Lung (tissue), 12 donors: ENCODE data around the gene BAHCC1. TPM values are rescaled to one million over a fixed set of nuclear protein-coding genes. Genes with fewer than 3 reads are reported as not detected.

Experiments used
- ATAC-seq: fragments of 200-7000 bp; cut with Tn5 transposase; one replicate; pipeline ENCODE4 v1.9.1; 2020; ENCODE audit warnings: moderate number of reproducible peaks; ENCODE audit not compliant: insufficient read depth, low FRiP score
- DNase-seq, 3 donors: peaks; one replicate each; pipeline ENCODE4 v3.0.0-alpha.2; 2013 to 2017
- H3K27ac ChIP-seq, 2 donors: one replicate each; pipeline ENCODE4 v1.5.1; 2013; ENCODE audit warnings: mild to moderate bottlenecking in 2 of 2, moderate library complexity in 2 of 2, control low read depth in 1 of 2, inconsistent platforms in 1 of 2, low read depth in 1 of 2, low read length in 1 of 2
- H3K27me3 ChIP-seq, 3 donors: one replicate each; pipeline ENCODE4 v1.5.1; 2013; ENCODE audit warnings: low read length in 2 of 3; ENCODE audit not compliant: control insufficient read depth in 3 of 3, insufficient read depth in 3 of 3
- H3K36me3 ChIP-seq, 4 donors: one replicate each; pipeline ENCODE4 v1.5.1; 2013; ENCODE audit warnings: low read length in 4 of 4, mild to moderate bottlenecking in 1 of 4, moderate library complexity in 1 of 4; ENCODE audit not compliant: control insufficient read depth in 4 of 4, insufficient read depth in 4 of 4
- H3K4me1 ChIP-seq, 5 donors: one replicate each; pipeline ENCODE4 v1.5.1; 2013; ENCODE audit warnings: low read length in 5 of 5, mild to moderate bottlenecking in 2 of 5, moderate library complexity in 1 of 5; ENCODE audit not compliant: control insufficient read depth in 5 of 5, insufficient read depth in 5 of 5
- H3K4me3 ChIP-seq: one replicate; pipeline ENCODE4 v1.5.1; 2013; ENCODE audit warnings: mild to moderate bottlenecking, control low read depth, moderate library complexity
- H3K9ac ChIP-seq, 2 donors: one replicate each; pipeline ENCODE4 v1.5.1; 2013; ENCODE audit warnings: low read length in 2 of 2, control low read depth in 1 of 2; ENCODE audit not compliant: insufficient read depth in 1 of 2
- H3K9me3 ChIP-seq, 4 donors: one replicate each; pipeline ENCODE4 v1.5.1; 2013; ENCODE audit warnings: low read length in 3 of 4, mild to moderate bottlenecking in 1 of 4, moderate library complexity in 1 of 4; ENCODE audit not compliant: control insufficient read depth in 4 of 4, insufficient read depth in 3 of 4
- WGBS, 2 donors: extraction: QIAGEN DNeasy Blood & Tissue Kit; methylation state at CpG; one replicate each; pipeline ENCODE4 v1.1.7; 2013; 5-methylcytosine and 5-hydroxymethylcytosine counted together
- polyA plus RNA-seq, 2 donors: library from polyadenylated mRNA; stranded (reverse); fragments of 200-250 nt; gene quantifications; one replicate each; pipeline ENCODE4 v1.2.1, GENCODE V29; 2013
- total RNA-seq, 2 donors: library from RNA; depleted of rRNA in 1 of 2; stranded (reverse); fragments of >200 nt in 1 of 2; gene quantifications; one replicate each; pipeline ENCODE4 v1.2.1, GENCODE V29; 2014 to 2021
- TF ChIP-seq, protein P1 (sequence below): IDR thresholded peaks from 2 replicates; pipeline ENCODE4 v1.5.1; 2012; ENCODE audit warnings: mild to moderate bottlenecking; ENCODE audit errors: control extremely low read depth, extremely low read depth
- donor health status: control.
- donor health status: control.
- donor health status: Bipolar disorder and iron deficiency.
- donor health status: healthy.
- donor health status: DM: yes; HTN: yes; CAD: no.

Gene BAHCC1
- total and polyA plus RNA-seq, 4 donors = 7.6 to 24.9 (median 17.5) TPM

DNA sequence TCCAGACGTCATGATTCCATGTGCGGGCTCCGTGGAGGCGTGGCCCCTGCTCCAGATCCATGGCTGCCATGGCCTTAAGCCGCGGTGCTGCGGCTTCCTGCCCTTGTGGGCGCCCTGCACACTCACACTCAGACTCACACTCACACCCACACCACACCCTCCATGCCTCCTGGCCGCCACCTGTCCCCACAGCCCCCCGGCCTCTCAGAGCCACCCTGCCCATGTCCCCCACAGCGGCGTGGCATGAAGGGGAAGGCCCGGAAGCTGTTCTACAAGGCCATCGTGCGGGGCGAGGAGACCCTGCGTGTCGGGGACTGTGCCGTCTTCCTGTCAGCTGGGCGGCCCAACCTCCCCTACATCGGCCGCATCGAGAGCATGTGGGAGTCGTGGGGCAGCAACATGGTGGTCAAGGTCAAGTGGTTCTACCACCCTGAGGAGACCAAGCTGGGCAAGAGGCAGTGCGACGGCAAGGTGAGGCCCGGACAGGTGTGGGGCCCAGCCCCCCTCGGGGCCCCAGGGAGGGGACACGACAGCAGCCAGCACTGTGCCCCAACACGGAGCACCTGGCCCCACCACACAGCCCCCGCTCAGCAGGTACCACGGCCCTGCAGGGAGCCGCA is 67.4 kb downstream of the BAHCC1 start:
- H3K27ac ChIP-seq = no peak overlapping the region
- peaks cover 0 to 13% (median 0%) of the 10 kb centered on the region in 5 donors for H3K4me1 ChIP-seq
- WGBS, 2 donors = 94 to 96% methylated on average over 33 of the region's 33 CpGs
- H3K36me3 ChIP-seq = peaks cover 0 to 41% (median 4%) of the 10 kb centered on the region in 4 donors
- DNase-seq = no peak
- H3K4me3 ChIP-seq = no peak overlapping the region
- H3K9me3 ChIP-seq = no peaks in the 10 kb centered on the region
- TF ChIP-seq, protein P1, sequence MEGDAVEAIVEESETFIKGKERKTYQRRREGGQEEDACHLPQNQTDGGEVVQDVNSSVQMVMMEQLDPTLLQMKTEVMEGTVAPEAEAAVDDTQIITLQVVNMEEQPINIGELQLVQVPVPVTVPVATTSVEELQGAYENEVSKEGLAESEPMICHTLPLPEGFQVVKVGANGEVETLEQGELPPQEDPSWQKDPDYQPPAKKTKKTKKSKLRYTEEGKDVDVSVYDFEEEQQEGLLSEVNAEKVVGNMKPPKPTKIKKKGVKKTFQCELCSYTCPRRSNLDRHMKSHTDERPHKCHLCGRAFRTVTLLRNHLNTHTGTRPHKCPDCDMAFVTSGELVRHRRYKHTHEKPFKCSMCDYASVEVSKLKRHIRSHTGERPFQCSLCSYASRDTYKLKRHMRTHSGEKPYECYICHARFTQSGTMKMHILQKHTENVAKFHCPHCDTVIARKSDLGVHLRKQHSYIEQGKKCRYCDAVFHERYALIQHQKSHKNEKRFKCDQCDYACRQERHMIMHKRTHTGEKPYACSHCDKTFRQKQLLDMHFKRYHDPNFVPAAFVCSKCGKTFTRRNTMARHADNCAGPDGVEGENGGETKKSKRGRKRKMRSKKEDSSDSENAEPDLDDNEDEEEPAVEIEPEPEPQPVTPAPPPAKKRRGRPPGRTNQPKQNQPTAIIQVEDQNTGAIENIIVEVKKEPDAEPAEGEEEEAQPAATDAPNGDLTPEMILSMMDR = no peak
- no peak overlapping the region for H3K9ac ChIP-seq
- no peak for ATAC-seq
- no peaks in the 10 kb centered on the region for H3K27me3 ChIP-seq

DNA sequence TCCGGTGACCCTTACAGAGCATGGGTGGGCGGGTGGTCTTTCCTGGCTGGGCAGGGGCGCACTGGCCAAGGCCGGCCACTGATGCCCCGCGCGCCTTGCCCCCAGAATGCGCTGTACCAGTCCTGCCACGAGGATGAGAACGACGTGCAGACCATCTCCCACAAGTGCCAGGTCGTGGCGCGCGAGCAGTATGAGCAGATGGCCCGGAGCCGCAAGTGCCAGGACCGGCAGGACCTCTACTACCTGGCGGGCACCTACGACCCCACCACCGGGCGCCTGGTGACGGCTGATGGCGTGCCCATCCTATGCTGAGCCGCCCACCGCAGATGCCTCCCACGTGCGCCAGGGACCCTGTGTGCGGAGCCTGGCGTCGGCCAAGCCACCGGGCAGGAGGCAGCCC is 68.2 kb downstream of the BAHCC1 start:
- WGBS, 2 donors = 96 to 97% methylated on average over 32 of the region's 32 CpGs
- TF ChIP-seq, protein P1 = no peak
- H3K36me3 ChIP-seq = peaks cover 0 to 41% (median 4%) of the 10 kb centered on the region in 4 donors
- DNase-seq = no peak
- H3K9ac ChIP-seq = no peak overlapping the region
- no peaks in the 10 kb centered on the region for H3K9me3 ChIP-seq
- no peak overlapping the region for H3K27ac ChIP-seq
- no peaks in the 10 kb centered on the region for H3K27me3 ChIP-seq
- no peak for ATAC-seq
- no peak overlapping the region for H3K4me3 ChIP-seq
- peaks cover 0 to 20% (median 0%) of the 10 kb centered on the region in 5 donors for H3K4me1 ChIP-seq

DNA sequence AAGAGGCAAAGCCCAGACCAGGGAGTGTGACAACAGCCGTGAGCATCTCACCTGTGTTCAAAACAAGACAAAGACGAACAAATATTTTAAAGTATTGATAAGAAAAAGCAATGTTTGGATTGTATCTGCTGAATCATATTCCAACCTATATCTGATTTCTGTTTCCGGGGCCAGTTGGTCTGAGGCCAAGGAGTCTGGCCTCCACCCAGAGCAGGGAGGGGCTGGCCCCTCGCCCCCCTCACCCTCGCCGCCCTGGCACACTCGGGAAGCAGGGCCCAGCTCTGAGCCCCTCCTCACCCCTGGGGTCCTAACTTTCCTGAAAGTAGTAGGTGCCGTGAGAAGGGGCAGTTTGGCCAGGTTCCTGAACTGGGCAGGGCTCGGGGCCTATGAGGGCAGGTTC is 69.3 kb downstream of the BAHCC1 start:
- Histone ChIP-seq H3K9me3 (no peaks in the 10 kb centered on the region), H3K27me3 (no peaks in the 10 kb centered on the region), H3K4me1 (peaks cover 0 to 25% (median 0%) of the 10 kb centered on the region in 5 donors), H3K36me3 (peaks cover 0 to 31% (median 4%) of the 10 kb centered on the region in 4 donors), H3K9ac (no peak overlapping the region), H3K4me3 (no peak overlapping the region), H3K27ac (no peak overlapping the region)
- TF ChIP-seq, protein P1 = no peak
- 81 to 85% methylated on average over 9 of the region's 9 CpGs for WGBS, 2 donors
- DNase-seq (no peak), ATAC-seq (no peak)

DNA sequence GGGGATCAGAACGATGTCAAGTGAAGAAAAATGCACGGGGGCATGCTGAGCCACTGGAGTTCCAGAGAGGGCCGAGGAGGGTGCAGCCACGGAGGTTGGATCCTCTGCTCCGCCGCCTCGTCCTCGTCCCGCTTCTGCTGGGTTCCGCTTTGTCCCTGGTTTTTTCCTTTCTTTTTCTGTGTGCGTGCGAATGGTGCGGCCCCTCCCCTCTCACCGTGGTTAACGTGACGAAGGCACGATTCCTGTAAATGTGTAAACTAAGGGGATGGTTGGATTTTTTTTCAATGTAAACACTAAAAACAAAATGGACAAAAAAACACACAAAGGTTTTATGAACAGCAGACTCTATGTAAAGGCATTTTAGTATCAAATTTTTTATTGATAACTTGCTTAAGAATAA is 70.7 kb downstream of the BAHCC1 start:
- WGBS, 2 donors = 82 to 92% methylated on average over 17 of the region's 17 CpGs
- DNase-seq (no peak), ATAC-seq (no peak)
- Histone ChIP-seq H3K9me3 (no peaks in the 10 kb centered on the region), H3K27me3 (no peaks in the 10 kb centered on the region), H3K27ac (no peak overlapping the region), H3K4me3 (no peak overlapping the region), H3K4me1 (peaks cover 0 to 25% (median 0%) of the 10 kb centered on the region in 5 donors), H3K9ac (no peak overlapping the region), H3K36me3 (peaks cover 0 to 21% (median 4%) of the 10 kb centered on the region in 4 donors)
- TF ChIP-seq, protein P1 = no peak
